ENCODE results near the gene APC2.
"Not testable (repeated sequence)": the region's sequence is repeated elsewhere in the genome, so short reads cannot be mapped to it uniquely, and the experiment has no call there.

The APC2 gene

DNA sequence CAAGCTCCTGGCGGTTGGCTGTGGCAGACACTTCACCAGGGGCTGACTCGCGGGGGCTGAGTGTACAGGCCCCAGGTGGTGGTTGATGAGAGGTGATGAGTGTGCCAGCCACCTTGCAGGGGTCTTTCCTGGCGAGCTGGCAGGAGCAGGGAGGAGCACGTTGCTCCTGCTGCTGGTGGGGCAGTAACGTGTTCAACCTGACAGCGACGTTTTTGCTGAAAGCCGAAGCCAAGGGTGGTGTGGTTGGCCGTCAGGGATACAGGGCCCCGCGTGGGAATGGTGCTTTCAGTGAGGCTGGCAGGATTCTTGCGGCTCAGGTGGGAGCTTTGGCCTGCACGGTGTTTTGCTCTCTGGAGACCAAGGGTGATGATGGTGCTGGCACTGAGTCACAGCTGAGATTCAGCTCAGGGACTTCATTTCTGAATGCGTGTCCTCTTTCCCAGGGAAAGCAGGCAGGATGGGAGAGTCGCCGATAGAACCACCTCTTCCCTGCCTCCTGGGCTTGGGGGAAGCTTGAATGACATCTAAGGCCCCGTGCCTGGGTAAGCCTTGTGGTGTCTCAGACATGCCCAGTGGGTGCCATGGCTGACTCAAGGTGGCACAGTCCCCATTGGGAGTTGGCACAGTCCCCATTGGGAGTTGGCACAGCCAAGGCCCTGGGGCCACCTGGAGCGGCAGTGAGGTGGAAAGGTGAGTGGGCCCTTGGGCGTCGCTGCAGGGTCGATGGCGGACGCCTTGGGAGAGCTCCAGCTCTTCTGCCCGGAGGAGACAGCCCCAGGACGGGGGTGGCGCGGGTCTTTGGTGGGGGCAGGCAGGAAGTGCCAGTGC lies 33.7 kb upstream of the APC2 start:
- no peak for DNase-seq

DNA sequence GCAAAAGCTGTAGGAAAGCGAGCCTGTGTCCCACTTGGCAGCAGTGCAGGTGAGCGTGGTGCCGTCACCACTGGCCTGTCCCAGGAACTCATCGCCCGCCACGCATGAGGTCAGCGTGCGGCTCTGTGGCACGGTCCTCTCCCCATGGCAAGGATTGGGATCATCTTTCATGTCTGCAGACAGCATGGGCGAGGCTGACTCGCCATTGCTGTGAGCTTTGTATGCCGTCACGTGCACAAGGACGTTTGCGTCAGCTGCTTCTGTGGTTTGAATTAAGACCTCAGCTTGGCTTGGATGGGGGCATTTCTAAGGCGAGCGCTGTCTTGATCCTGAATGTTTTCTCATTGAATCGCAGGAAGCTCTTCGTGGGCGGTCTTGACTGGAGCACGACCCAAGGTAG lies 32.8 kb upstream of the APC2 start:
- DNase-seq = no peak

DNA sequence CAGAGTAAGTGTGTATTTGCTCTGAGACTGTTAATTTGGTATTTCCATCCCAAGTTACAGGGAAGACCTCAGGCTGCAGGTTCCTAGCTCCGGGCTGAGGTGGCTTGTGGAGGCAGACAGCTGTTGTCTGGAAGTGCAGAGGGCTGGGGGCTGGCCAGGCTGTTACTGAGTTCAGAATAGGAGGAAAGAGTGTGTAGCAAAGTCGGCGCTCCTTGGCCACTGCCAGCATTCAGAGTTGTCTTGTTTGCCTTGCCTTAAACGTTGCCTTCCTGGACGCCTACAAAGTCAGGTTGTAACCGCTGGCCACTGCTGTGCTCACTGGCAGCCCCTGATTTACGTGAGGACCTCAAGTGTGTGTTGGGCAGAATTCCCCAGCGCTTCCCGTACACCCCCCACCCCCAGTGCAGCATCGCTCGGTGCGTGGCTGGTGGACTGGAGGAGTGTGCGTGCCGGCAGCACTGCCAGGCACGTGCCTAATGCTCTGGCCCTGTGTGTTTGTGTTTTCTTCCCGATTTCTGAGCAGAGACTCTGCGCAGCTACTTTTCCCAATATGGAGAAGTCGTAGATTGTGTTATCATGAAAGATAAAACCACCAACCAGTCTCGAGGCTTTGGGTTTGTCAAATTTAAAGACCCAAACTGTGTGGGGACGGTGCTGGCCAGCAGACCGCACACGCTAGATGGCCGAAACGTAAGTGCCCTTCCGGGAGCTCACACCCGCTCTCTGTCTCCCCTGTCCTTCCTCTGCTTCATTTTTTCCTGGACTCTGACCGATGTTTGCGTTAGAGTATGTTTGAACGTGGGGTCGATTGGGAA lies 32.0 kb upstream of the APC2 start:
- DNase-seq = no peak

DNA sequence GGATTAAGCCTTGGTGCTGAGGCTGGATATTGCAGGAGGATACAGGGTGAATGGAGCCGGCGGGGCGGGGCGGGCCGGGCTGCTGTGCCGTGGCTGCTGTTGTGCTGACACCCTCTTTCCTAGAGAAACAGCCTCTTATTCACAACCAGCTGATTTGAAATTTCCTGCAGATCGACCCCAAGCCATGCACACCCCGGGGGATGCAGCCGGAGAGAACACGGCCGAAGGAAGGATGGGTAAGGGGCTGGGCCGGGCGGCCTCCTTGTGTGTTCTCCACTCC lies 31.5 kb upstream of the APC2 start:
- DNase-seq = no peak

DNA sequence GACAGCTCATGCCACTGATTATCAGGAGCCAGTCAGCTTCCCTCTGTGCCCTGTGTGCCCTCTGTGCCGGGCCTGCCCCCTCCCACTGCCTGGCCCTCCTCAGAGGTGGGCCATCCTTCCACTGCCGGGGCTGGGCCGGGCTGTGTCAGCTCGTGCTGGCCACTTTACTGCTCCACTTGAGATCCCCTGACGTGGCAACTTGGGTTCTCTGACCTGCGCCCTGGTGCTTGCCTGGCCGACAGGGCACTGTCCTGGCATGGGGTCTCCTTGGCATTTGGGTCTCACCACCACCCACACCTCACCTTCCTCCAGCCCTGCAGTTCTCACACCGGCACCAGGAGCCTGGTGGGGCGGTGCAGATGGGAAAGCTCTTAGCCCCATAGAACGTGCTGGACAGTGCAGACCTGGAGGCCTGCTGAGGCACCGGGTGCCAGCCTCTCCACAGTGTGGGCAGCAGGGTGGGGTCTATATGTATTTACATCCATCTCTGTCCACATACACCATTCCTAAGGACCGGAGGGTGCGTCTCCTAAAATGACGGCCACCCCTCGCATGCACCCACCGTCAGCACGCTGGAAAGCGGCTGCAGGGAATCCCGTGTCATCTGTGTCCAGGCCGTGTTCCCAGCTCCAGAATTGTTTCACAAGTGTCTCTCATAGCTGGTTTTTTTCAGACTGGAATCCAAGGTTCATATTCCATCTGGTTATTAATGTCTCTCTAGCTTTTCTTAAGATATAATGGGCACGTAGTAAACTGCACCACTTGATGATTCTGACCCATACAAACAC lies 30.8 kb upstream of the APC2 start:
- no peak for DNase-seq

DNA sequence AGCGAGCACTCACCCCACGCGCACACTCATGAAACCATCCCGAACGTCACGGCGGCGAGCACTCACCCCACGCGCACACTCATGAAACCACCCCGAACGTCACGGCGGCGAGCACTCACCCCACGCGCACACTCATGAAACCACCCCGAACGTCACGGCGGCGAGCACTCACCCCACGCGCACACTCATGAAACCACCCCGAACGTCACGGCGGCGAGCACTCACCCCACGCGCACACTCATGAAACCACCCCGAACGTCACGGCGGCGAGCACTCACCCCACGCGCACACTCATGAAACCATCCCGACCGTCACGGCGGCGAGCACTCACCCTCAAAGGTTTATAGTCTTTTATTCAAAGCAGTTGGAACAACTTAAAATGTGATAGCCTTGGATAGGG lies 29.8 kb upstream of the APC2 start:
- not testable (repeated sequence) for DNase-seq

DNA sequence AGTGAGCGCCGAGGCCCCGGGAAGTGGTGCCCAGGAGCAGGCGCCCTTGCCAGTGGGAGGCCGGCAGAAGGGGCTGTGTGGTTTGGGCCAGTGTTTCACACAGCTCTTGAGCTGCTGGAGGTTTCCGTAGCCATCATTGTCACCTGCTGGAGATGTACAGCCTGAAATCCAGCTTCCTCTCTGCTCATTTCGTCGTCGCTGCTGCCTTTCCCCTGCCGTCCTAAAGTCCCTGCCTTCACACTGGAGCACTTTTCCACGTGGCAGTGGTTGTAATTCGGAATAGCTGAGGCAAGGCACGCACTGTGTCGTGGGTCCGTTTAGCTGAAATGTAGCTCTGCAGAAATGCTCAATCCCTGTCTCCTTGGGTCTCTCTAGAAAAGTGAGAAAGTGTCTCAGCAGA lies 29.3 kb upstream of the APC2 start:
- DNase-seq = no peak

DNA sequence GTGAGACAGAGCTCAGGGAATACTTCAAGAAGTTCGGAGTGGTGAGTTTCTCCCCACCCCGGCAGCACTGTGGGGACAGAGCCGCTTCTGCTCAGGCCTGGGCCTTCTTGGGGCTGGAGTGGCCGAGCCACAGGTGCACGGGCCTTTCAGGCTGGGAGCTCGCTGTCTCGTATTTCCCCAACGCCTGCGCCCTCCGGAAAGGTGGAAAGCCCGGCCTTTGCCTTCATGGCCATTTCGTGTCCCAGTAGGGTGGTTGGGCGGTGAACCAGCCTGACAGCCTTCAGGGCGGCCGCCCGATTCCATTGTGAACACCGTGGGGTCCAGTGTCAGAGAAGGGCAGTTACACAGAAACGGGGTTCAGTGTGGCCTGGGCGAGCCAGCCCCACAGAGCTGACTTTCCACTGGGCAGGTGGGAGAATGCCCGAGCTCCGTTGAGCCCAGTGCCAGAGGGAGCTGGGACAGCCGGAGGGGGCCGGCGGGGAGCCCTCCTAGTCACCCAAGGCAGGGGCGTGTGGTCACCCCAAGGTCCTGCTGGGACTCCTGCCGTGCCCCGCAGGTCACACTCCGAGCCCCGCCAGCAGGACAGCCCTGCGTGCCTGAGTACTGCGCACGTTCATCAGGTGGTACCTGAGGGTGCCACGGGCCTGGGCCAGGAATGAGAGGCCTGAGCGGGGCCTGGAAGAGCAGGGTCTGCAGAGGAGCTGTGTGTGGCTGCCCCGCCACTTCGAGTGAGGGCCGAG lies 28.5 kb upstream of the APC2 start:
- DNase-seq = no peak

DNA sequence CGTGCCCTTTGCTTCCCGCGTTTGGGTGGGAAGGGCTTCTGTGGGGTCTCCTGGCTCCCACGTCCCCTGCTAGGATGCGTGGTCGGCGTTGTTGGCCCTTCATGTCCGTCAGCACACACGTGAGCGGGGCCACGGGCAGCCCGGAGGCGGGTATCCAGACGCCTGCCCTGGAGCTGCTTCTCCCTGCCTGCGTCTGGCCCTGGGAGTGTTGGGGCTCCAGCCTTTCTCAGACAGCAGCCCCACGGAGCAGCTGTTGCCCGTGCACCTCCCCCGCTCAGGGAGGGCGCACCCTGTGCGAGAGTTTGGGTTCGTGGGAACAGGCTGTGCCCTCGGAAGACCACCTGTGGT lies 28.0 kb upstream of the APC2 start:
- no peak for DNase-seq

DNA sequence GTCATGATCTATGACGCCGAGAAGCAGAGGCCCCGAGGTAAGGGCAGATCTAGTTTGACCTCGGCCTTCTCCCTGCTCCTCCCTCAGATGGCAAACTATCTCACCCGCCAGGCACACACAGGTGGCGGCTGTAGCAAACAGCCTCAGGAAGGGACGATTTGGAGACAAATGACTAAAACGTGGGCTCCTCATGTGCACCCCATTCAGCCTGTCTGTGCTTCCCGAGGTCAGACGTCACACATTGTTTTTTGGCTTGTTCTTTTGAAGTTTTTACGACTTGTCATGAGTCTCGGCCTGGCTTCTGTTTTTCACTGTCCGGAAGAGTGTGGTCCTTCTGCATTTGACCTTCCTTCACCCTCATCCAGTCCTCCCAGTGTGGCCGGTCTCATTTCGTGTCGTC lies 27.6 kb upstream of the APC2 start:
- no peak for DNase-seq

DNA sequence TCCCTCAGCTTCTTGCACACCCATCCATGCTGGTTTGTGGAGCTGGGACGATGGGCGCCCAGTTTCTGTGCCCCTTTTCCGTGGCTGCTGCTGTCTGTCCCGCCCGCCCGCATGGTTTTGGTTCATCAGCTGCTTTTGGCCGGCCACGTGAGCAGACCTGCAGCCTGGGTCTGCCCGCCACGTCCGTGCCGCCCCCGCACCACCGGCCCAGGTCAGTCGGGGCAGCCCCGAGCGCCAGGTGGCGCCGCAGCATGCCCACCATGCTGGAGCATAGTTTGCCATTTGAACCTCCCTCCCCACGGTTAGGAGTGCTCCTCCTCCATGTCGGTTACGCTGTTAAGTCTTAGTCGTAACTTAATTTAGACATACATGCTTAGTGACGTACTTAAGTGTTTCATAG lies 27.0 kb upstream of the APC2 start:
- DNase-seq = no peak

DNA sequence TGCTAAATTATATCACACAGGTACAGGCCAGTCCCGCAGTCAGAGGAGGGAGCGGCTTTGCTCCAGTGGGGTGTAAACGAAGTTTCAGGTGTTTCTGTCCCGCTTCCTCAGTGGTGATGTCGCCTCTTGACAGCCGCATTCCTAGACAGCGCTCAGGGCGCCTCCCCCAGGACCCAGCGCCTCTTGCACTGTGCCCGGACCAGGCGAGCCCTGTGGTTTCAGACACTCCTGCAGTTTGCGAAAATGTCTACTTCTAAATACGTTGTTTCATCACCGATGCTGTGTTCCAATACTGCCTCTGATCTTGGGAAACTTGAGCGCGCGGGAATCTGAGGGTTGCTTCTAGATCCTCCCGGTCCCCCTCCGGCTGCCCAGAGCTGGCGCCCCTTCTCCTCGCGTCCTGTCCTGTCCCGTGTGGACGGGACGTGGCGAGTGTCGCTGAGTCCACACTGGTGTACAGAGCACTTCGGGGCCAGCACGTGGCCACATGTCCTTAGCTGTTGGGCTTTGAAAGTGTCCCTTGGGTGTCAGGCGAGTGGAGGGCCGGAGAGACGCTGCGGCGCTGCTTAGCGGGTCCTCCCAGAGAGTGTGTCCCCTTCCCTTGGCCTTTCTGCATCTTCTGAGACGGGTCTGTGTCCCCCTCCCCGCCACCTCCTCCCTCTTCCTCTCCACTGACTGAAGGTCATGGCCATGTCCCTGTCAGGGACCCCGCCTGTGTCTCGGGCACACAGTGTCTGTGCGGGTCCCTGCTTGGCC lies 26.3 kb upstream of the APC2 start:
- no peak for DNase-seq

DNA sequence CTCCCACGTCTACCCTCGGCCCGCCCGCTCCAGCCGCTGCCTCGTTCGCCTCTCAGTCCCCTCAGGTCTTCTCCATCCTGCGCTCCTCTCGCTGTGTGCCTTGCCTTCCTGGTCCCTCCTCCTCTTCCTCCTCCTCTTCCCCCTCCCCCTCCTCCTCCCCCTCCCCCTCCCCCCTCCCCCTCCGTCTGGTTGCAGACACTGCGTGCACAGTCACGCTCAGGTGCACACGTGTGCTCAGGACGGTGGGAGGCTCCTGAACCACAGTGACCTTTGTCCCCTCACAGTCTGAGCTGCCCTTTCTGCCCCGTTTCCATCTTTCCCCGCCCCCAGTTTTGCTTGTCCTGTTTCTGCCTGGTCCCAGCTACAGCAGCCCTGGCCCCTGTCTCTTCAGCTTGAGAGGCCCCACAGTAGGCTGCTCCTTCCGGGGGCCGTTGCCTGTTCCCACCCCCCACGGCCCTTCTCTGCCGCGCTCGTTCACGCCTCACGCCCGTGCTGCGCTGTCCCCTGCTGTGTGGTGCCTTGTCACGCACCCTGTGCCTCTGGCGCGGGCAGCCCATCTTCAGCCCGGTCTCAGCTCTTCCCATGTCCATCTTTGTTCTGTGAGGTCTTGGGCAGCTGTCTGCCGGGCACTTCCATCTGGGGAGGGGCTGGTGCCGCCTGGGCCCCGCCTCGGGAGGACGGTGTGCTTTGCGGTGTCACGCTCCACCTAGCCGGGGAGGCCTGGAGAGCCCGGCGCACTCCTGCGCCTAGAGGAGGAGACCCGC lies 25.5 kb upstream of the APC2 start:
- no peak for DNase-seq

DNA sequence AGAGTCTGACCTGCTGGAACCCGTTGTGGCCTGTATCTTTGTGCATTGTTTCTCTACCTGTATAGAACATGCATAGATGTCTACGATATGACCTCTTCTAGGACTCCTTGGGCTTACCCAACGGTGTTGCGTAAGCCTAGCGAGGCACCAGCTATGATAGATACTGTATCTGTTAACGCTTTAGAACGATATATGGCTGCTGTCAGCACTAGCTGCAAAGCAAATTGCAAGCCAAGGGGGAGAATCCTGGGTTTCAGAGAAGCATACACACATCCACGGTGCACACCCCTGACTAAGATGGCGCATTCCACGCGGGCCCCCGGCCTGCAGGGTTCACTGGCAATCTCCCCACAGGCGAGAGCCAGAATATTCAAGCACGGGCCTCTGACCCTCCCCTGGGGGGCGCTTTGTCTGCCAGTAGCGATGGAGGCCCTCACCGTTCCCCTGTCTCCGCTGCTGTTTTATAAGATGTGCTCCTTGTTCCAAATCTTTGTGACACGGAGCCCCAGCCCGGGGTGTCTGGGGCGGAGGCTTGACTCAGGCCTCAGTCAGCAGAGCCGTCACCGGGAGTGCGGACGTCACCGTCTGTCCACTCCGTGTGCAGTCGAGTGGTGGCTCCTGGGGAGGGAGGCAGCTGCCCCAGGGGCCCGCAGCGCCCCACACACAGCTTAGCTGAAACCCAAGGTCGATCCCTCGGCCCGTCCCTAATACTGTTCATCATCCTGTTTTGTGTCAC lies 24.7 kb upstream of the APC2 start:
- DNase-seq = no peak

DNA sequence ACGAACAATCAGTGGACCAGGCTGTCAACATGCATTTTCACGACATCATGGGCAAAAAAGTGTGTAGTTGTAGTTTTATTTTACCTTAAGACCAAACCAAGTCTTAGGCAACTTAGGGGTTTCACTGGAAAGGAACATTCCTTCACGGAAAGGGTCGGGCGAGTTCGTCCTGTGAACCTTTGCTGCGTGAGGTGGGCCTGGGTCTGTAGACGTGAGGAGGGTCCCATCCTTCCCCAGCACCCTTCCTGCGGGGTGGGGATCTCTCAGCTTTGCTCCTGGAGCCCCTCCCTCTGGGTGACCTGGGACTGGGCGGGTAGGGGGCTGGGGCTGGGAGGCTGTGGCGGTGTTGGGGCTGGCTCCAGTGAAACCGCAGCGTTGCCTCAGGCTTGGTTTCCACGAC lies 24.0 kb upstream of the APC2 start:
- DNase-seq = no peak

DNA sequence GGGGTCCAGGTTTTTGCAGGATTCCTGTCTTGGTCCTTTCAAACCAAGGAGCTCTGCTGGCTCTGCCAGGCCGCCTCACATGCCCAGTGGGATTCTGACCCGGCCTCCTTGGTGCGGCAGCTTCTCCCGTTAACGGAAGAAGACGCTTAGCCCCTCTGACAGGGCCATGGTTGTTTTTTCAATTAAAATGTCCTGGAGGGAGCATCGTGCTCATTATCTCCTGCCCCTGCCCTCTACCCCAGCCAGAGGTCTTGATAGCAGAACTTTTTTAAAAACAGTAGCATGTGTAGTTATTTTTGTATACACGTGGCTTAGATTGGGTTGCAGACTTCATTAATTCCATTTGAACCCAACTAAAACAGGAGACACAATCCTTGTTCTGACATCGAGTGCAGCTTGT lies 23.2 kb upstream of the APC2 start:
- DNase-seq = no peak

DNA sequence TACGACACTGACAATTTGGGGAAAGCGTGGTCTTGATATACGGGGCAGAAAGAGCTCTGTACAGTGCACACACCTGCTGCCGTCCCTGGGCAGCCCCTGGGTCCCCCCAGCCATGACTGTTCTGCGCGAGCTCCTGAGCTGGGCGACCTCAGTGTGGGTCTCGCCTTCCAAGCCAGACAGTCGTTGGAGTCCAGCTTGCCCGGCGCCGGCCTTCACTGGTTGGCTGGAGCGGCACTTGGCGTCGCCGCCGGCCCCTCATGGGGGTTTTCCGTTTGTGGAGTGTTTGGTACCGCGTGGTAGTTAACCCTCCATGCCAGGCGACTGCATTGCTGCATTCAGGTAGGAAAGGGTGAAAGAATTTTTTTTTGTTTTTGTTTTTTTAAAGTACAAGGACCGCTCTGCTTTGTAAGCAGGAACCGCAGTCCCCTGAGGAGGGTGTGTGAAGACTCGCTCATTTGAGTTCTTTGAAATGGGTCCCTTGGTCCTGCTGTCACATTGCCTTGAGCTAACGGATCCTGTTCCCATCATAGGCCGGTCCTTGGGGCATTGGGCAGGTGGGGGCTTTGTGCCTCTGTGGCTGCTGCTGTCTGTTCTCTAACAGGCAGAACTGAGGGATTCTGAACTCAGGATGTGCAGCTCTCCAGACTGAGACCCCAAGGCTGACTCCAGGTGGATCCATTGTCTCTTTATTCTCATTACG lies 22.6 kb upstream of the APC2 start:
- DNase-seq = no peak

DNA sequence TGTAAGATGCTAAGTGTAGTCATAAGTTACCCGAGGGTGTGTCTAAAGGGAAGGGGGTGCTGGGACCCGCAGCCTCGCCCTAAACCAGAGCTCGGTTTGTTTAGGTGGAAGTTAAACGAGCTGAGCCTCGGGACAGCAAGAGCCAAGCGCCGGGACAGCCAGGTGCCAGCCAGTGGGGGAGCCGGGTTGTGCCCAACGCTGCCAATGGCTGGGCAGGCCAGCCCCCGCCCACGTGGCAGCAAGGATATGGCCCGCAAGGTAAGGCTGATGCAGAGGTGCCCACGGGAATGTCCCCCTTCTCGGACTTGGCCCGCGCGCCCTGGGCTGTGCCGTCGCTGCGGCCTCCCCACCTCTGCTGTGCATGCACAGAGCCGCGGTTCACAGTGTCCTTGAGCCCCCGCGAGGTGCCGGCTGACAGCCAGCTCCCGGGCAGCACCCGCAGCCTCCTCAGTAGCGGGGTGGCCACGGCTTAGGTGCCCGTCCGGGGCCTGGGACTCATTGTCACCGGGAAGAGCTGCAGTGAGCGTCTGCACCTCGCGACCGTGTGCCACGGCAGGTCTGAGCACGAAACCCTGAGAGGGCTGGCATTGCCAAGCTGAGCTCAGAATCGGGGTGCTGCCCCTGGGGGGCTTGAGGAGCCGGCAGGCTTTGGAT lies 21.1 kb upstream of the APC2 start:
- no peak for DNase-seq

DNA sequence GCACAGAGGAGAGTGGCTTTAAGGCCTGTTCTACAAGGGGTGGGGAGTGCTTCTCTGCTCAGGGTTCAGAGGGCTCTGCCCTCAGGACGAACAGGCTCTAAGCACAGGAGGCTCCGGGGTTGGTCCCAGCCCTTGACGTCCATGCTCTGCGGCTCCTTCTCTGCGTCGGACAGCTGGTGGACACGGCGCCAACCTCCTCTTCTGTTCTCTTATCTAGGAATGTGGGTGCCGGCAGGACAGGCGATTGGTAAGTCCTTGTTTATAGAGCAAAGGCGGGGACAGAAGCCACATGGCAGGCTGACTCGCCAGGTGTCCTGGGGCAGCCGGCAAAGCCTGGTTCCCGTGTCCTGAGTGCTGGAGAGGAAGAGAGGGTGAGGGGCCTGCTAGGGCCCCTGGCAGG lies 20.2 kb upstream of the APC2 start:
- no peak for DNase-seq

DNA sequence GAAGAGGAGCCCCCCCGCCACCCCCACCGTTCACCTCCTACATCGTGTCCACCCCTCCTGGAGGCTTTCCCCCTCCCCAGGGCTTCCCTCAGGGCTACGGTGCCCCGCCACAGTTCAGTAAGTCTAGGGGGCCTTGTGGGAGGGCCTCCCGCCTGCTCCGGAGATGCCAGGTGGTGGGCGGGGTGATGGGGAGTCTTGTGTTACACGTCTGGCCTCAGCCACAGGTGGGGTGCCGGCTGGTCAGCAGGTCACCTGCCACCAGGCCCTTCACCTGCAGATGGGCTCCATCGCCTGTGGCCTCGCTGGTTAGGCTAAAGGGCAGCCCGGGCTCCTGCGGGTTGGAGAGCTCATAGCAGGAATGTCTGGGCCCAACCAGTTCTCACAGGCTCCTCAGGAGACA lies 19.7 kb upstream of the APC2 start:
- no peak for DNase-seq
